Stimulated activated CD4-positive, alpha-beta T cell treated with anti-CD3 and anti-CD28 coated beads, TNF-alpha, amount 100 ng/mL, for 1 hour (primary cell): ENCODE data around the gene GNLY.
"Not testable (repeated sequence)": the region's sequence is repeated elsewhere in the genome, so short reads cannot be mapped to it uniquely, and the experiment has no call there.

Experiments used
- DNase-seq, 3 donors: peaks; one replicate each; pipeline ENCODE4 v3.0.0-alpha.2; 2020; ENCODE audit warnings: low read depth in 3 of 3, low spot score in 1 of 3

The GNLY gene

GRCh38 chr2:85663594-85664565 is 30.3 kb upstream of the GNLY start:
- no peak for DNase-seq

- no peak for DNase-seq
Observed at GRCh38 chr2:85665264-85665937, 28.8 kb upstream of the GNLY start.

- DNase-seq = no peak
Observed at GRCh38 chr2:85666016-85666415, 28.1 kb upstream of the GNLY start.

GRCh38 chr2:85666435-85667316 is 27.5 kb upstream of the GNLY start:
- DNase-seq = no peak

- no peak for DNase-seq
Observed at GRCh38 chr2:85667561-85668008, 26.6 kb upstream of the GNLY start.

- DNase-seq = no peak
Observed at GRCh38 chr2:85668009-85668856, 25.9 kb upstream of the GNLY start, which contains the start of gene SFTPB. SFTPB (minus strand) TSS chr2:85668199; CDS start chr2:85668183, 16 bp downstream.

- DNase-seq = no peak
Observed at GRCh38 chr2:85668857-85669142, 25.4 kb upstream of the GNLY start.

- DNase-seq = no peak
Observed at GRCh38 chr2:85669549-85669948, 24.6 kb upstream of the GNLY start.

- DNase-seq = not testable (repeated sequence)
Observed at GRCh38 chr2:85670416-85670815, 23.7 kb upstream of the GNLY start.

GRCh38 chr2:85672456-85672855 is 21.7 kb upstream of the GNLY start:
- no peak for DNase-seq

GRCh38 chr2:85673716-85674375 is 20.3 kb upstream of the GNLY start:
- DNase-seq = no peak

GRCh38 chr2:85674417-85674816 is 19.7 kb upstream of the GNLY start:
- no peak for DNase-seq

- no peak for DNase-seq
Observed at GRCh38 chr2:85675427-85675826, 18.7 kb upstream of the GNLY start.

GRCh38 chr2:85675866-85676548 is 18.2 kb upstream of the GNLY start:
- no peak for DNase-seq

- no peak for DNase-seq
Observed at GRCh38 chr2:85678377-85678776, 15.8 kb upstream of the GNLY start.

- peak; percentile 28 to 73 (median 54) for DNase-seq
Observed at GRCh38 chr2:85678794-85679672, 15.1 kb upstream of the GNLY start.

- no peak for DNase-seq
Observed at GRCh38 chr2:85680707-85681371, 13.3 kb upstream of the GNLY start.

GRCh38 chr2:85681372-85681763 is 12.8 kb upstream of the GNLY start:
- no peak for DNase-seq
